Measurements from ENCODE around the gene CA4.
A peak's percentile ranks its signal among the peaks of the same experiment; 100 is the strongest.

The CA4 gene

DNA sequence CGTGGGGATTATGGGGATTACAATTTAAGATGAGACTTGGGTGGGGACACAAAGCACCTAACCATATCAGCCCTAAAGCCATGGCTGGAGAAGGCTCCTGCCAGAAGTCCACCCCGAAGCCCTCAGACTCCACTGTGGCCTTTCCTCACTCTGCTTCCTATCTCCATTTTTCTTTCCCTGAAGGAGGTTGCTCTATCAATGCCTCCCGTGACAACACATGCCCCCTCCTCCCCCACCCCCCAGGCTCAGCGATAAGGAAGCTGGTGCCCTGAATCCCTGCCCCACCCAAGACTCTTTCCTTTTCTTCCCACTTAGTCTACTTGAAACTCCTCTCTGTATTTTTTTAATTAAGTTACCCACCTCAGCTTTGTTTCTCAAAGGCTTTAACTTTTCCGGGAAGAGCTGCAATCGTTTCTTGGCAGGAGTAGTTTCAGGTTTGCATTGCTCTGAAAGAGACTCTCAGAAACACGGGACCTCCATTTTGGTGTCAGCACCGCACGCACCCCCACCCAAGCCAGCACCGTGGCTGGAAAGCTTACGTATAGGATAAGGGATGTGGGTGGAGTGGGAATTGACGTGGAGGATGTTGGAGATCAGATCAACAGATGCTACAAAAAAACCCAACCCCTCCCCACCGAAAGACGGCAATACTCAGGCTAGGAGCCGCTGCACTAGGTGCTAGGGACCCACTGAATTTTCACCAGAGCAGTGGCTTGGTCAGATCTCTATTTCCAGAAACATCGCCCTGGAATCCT, 15.2 kb upstream of the CA4 start:
- DNase-seq, result peak; percentile 30 to 62

DNA sequence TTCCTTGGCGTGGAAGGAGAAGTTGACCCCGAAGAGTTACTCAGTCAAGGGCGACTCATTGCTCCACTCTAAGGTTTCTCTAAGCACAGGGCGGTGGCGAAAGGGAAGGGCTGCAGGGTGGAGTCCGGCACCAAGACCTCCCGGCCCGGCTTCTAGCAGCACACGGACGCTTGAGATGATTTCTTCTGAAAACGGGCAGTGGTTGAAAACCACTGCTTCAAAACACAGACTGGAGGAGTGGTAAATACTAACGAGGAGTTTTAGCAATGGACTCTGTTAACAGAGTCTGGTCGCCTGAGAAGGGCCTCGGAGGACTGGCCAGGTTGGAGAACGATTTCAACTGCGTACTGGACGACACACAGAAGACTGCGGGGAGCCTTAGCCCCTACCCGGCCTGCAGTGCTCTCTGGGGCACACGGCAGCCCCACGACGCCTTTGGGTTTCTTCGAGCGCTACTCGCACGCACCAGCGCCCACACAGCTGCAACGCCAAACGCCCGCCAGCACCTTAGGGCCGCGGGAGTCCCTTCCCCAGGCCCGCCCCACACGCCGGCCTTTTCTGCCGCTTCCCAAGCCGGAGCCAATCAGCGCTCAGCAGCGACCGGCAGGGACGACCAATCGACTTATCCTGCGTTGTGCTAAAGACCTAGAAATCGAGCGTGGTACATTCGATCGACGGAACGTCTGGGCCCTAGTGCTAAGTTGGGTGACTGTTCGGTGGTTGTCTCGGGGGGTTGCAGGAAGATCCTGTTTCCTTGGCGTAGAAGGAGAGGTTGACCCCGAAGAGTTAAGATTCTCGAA, 14.4 kb upstream of the CA4 start:
- peak; percentile 97 for DNase-seq

DNA sequence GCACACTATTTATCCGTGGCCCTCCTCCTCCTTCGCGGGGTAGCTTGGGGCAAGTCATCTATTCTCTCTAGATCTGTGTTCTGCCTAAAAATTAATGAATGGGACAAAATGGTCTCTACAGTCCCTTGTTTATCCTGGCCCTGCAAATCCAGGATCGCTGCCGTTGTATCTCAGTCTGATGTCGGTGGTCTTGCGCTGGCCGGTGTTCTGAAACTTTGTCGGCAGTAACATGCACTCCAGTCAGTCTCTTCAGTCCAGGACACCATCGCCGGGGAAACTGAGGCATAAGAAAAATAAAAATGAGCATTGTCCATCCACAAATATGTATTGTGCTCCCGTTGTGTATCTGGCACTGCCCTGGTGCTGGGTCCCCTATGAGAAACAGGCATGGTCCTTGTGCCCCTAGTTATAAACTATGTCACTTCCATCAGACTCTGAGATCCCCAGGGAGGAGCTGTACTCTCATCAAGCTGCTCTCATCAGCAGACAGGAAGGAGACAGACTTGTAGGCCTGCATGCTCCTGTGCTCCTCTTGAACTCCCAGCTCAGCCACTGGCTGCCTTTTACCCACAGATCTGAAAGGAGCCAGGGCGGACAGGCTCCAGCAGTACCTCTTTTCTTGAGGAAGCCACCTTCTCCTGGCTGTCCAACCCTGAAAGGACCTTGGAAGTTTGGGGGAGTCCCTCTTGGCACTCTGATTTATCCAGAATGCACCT, 13.7 kb upstream of the CA4 start:
- DNase-seq, result no peak

- no peak for DNase-seq
Measured at GRCh38 chr17:60137731-60138130, 12.0 kb upstream of the CA4 start.

- DNase-seq, result no peak
Measured at GRCh38 chr17:60138769-60139437, 10.9 kb upstream of the CA4 start.

DNA sequence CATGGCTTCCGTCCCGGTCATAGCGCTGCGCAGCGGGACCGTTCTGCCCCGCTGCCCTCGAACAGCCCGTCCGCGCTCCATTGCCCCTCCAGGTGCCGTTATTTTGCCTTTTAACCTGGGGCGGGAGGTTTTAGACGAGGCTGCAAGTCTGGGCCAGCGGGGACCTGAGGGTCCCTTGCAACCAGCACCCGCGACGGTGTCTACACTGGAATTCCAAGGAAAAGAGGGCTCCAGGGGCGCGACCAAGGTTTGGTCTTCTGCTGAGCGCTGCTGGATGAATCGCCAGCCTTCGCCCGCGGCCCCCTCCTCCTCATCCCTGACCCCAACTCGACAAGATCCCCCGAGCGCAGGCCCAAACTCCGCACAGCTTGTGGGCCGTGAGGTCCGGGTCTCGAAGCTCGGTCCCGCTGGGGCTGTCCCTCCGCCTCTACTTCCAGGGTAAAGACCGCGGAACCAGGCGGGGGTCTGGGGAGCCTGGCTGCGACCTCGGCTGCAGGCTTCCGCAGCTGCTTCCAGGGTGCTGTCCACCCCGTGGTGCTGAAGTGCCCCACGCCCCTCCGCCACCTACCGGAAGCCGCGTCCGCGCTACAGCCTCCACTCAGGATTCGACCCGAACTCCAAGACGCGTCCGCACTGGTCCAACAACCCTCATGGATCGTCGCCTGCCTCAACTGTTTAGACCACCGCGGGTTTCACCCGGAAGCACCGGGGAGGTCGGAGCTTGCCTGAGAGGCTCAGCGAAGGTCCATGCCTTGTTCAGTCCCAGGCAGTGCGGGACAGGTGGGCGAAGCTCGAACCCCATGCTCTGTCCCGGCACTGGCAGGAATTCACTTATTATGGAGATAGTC, 10.1 kb upstream of the CA4 start:
- DNase-seq, result peak; percentile 36 to 44

- peak; percentile 48 to 64 for DNase-seq
Measured at GRCh38 chr17:60141111-60142018, 8.4 kb upstream of the CA4 start.

GRCh38 chr17:60142872-60143499, 6.8 kb upstream of the CA4 start:
- DNase-seq, result peak; percentile 97 to 99

DNA sequence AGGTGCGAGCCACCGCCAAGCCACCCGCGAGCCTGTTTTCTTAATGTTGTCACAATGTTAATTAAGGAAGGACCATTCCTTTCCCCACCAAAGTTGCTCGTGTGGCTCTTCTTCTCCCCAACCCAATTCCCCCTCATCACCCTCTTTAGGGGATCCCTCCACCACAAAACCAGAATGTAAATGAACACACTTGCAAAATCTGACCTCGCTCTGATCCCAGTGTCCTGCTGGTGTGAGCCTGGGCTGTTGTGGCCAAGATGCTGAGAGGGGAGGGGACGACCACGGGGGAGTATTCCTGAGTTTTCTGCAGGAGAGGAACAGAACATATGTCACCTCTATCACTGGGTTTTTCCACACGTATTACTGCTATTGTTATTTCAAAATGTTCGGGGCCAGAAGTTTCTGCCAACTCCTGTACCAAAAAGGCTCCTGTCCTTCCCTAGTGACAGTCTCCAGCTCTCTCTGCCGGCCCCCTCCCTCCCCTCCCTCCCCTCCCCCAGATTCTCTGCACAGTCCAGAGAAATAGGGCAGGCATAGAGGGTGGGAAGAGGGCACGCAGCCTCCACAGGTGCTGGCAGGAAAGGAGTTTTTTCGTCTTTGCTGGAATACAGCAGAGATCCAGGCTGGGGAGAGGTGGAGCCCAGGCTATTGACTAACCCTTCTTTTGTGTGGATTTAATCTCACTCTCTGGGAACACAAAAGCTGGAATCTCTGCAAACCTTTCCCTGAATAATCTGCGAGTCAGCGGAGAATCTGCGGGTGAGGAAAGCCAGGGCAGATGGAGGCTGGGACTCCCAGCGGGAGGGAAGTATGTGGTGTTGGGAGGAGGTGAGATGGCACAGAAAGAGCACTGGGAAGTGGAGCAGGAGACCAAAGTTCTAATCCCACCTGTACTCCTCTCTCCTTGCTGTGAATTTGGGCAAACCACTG, 4.5 kb upstream of the CA4 start:
- DNase-seq, result no peak

DNA sequence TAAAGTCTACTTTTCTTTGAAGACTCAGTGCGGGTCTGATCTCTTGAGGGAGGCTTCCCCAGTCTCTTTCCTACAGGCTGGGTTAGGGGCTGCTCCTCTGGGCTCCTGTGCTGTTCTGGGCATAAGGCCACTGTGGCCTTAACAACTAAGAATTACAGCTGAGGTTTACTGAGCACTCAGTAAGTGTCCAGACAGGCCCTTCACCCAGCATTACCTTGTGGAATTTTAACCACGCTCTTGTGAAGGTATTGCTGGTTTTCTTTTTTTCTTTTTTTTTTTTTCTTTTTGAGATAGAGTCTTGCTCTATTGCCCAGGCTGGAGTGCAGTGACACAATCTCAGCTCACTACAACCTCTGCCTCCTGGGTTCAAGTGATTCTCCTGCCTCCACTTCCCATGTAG, 3.6 kb upstream of the CA4 start:
- DNase-seq, result no peak

GRCh38 chr17:60147553-60148223, 2.1 kb upstream of the CA4 start:
- no peak for DNase-seq

- no peak for DNase-seq
Measured at GRCh38 chr17:60148373-60148772, 1.4 kb upstream of the CA4 start.

DNA sequence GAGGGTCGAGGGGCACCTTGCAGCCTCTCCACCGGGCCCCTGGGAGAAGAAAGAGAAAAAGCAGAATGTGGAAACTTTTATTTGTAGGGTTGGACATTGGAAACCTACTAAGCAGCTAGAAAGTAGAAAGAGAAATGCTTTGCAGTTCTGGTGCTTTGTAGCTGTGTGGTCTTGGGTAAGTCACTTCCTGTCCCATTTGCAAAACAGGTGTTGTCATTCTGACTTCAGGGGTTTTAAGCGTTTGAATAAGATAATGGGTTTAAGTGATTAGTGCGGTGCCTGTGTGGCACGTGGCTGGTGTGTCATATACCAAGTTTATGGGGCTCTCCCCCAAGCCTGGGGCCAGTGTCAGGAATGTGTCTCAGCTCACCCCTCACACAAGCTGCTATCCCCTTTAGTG, 1.6 kb downstream of the CA4 start:
- no peak for DNase-seq

GRCh38 chr17:60153606-60154390, 4.0 kb downstream of the CA4 start:
- no peak for DNase-seq

- no peak for DNase-seq
Measured at GRCh38 chr17:60154616-60155426, 5.0 kb downstream of the CA4 start.

GRCh38 chr17:60155427-60155814, 5.6 kb downstream of the CA4 start:
- DNase-seq, result no peak

DNA sequence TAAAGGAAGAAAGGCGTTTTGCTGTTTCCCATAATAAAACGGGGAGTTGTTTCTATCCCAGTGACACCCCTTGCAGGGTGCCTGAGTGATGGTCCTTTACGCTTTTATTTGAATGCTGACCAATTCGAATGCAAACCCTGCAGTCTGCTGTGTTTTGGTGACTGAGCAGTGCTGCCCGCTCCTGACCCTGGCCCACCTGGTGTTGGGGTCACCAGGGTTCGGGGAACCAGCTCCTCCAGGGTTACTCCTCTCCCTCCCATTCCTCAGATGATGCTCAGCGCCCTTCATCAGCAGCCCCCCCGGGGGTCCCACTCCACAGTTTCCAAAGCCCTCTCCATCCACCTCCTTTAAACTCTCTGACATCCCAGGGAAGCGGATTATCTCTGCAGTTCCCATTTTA, 6.0 kb downstream of the CA4 start:
- no peak for DNase-seq

Data from Kasumi-1 (cell line).